Nephron (organoid): Measurements from ENCODE around the gene GCHFR.

Experiments
- H3K27ac Mint-ChIP-seq, 3 experiments: 2 replicates each; pipeline ENCODE4 v1.8.0; 2020; ENCODE audit warnings: mixed read lengths in 3 of 3, mild to moderate bottlenecking in 2 of 3, moderate library complexity in 1 of 3
- H3K27me3 Mint-ChIP-seq: 2 replicates; pipeline ENCODE4 v1.8.0; 2021; ENCODE audit warnings: low read depth, mild to moderate bottlenecking, moderate library complexity, mixed read lengths
- H3K36me3 Mint-ChIP-seq: 2 replicates; pipeline ENCODE4 v1.8.0; 2020; ENCODE audit warnings: low read depth, mixed read lengths
- H3K4me1 Mint-ChIP-seq: 2 replicates; pipeline ENCODE4 v1.8.0; 2020; ENCODE audit warnings: mixed read lengths
- H3K4me3 Mint-ChIP-seq, 3 experiments: 2 replicates each; pipeline ENCODE4 v1.8.0; 2020; ENCODE audit warnings: mild to moderate bottlenecking in 3 of 3, mixed read lengths in 3 of 3, moderate library complexity in 2 of 3
- H3K9me3 Mint-ChIP-seq: 2 replicates; pipeline ENCODE4 v1.8.0; 2020; ENCODE audit warnings: mixed read lengths
- CTCF ChIP-seq, 3 experiments: fragments of 200-600 bp; sonication (generic); IDR thresholded peaks; one replicate each; pipeline ENCODE4 v1.5.0; 2021; ENCODE audit warnings: antibody characterized with exemption in 3 of 3; ENCODE audit not compliant: unreplicated experiment in 3 of 3

GCHFR gene

GRCh38 chr15:40763801-40764628, at the start of gene GCHFR:
Gene GCHFR (plus strand): TSS chr15:40764068. CDS start chr15:40764181, 113 bp downstream.
- Mint-ChIP-seq H3K9me3 (no peaks in the 10 kb centered on the region), H3K4me3 (peak within 1 kb of the TSS; percentile 86 to 88 (median 88)), H3K36me3 (no peaks in the 10 kb centered on the region), H3K27ac (peak within 1 kb of the TSS; percentile 91 to 97 (median 94)), H3K4me1 (peaks cover 25% of the 10 kb centered on the region), H3K27me3 (peaks cover 5% of the 10 kb centered on the region)
- peak; percentile 47 to 55 (median 54) for TF ChIP-seq CTCF (IDR thresholded peaks at IDR 0.05; ENCODE audit: unreplicated experiment in 3 of 3)

GRCh38 chr15:40714144-40714543, 49.7 kb upstream of the GCHFR start:
- Mint-ChIP-seq H3K9me3 (no peaks in the 10 kb centered on the region), H3K4me1 (no peaks in the 10 kb centered on the region), H3K4me3 (no peak overlapping the region), H3K27me3 (no peaks in the 10 kb centered on the region), H3K27ac (no peak overlapping the region), H3K36me3 (peaks cover 42% of the 10 kb centered on the region)
- TF ChIP-seq CTCF (IDR thresholded peaks at IDR 0.05; ENCODE audit: unreplicated experiment in 3 of 3) = no peak

- TF ChIP-seq CTCF (IDR thresholded peaks at IDR 0.05; ENCODE audit: unreplicated experiment in 3 of 3) = no peak
- Mint-ChIP-seq H3K4me1 (no peaks in the 10 kb centered on the region), H3K36me3 (peaks cover 32% of the 10 kb centered on the region), H3K27ac (no peak overlapping the region), H3K9me3 (no peaks in the 10 kb centered on the region), H3K27me3 (no peaks in the 10 kb centered on the region), H3K4me3 (no peak overlapping the region)
Observed at GRCh38 chr15:40716165-40716564, 47.7 kb upstream of the GCHFR start.

GRCh38 chr15:40721701-40722100, 42.2 kb upstream of the GCHFR start:
- no peak overlapping the region for H3K4me3 Mint-ChIP-seq
- H3K36me3 Mint-ChIP-seq = peaks cover 13% of the 10 kb centered on the region
- no peaks in the 10 kb centered on the region for H3K27me3 Mint-ChIP-seq
- H3K9me3 Mint-ChIP-seq = no peaks in the 10 kb centered on the region
- no peak for TF ChIP-seq CTCF (IDR thresholded peaks at IDR 0.05; ENCODE audit: unreplicated experiment in 3 of 3)
- no peaks in the 10 kb centered on the region for H3K4me1 Mint-ChIP-seq
- no peak overlapping the region for H3K27ac Mint-ChIP-seq

GRCh38 chr15:40722354-40722753, 41.5 kb upstream of the GCHFR start:
- no peak for TF ChIP-seq CTCF (IDR thresholded peaks at IDR 0.05; ENCODE audit: unreplicated experiment in 3 of 3)
- Mint-ChIP-seq H3K4me3 (no peak overlapping the region), H3K27me3 (no peaks in the 10 kb centered on the region), H3K27ac (no peak overlapping the region), H3K4me1 (no peaks in the 10 kb centered on the region), H3K9me3 (no peaks in the 10 kb centered on the region), H3K36me3 (peaks cover 12% of the 10 kb centered on the region)

- TF ChIP-seq CTCF (IDR thresholded peaks at IDR 0.05; ENCODE audit: unreplicated experiment in 3 of 3) = no peak
- peaks cover 8% of the 10 kb centered on the region for H3K36me3 Mint-ChIP-seq
- no peaks in the 10 kb centered on the region for H3K9me3 Mint-ChIP-seq
- H3K27me3 Mint-ChIP-seq = no peaks in the 10 kb centered on the region
- no peak overlapping the region for H3K27ac Mint-ChIP-seq
- H3K4me3 Mint-ChIP-seq = no peak overlapping the region
- H3K4me1 Mint-ChIP-seq = no peaks in the 10 kb centered on the region
Observed at GRCh38 chr15:40722934-40723333, 40.9 kb upstream of the GCHFR start.
